GM12878 (cell line): ENCODE data around the gene UVSSA. TPM values are rescaled to one million over a fixed set of nuclear protein-coding genes. Genes with fewer than 3 reads are reported as not detected.

Source experiments
- ATAC-seq: fragments of 200-7000 bp; cut with Tn5 transposase; 3 replicates; pipeline ENCODE4 v1.9.1; 2020; ENCODE audit warnings: mild to moderate bottlenecking, moderate library complexity
- BruUV-seq: library from RNA; stranded (reverse); fragments of 400-500 nt; replicated peaks from 2 replicates; lab custom pipeline; 2021; lab: Mats Ljungman, UMichigan
- CTCF ChIA-PET: fragments of 300-600 bp; sonication (Branson Sonifier 250); formaldehyde crosslinking; extraction: SDS; loops from one replicate; lab custom pipeline; 2021; ENCODE audit warnings: inconsistent platforms; lab: Yijun Ruan, JAX
- POLR2A ChIA-PET: fragments of 350-600 bp; formaldehyde crosslinking; extraction: SDS; loops from one replicate; lab custom pipeline; 2021; ENCODE audit warnings: inconsistent platforms; lab: Charles Lee
- RAD21 ChIA-PET: fragments of 300-600 bp; sonication (Branson Sonifier 250); formaldehyde crosslinking; loops from one replicate; lab custom pipeline; 2023; ENCODE audit warnings: antibody characterized with exemption; ENCODE audit not compliant: unreplicated experiment; lab: Charles Lee
- SMC1A ChIA-PET: fragments of 300-600 bp; sonication (Branson Sonifier 250); formaldehyde crosslinking; loops from one replicate; lab custom pipeline; 2023; ENCODE audit not compliant: unreplicated experiment, uncharacterized antibody; lab: Charles Lee
- DNase-seq: peaks from one replicate; pipeline ENCODE4 v3.0.0-alpha.2; 2011; ENCODE audit warnings: low read depth, low spot score
- FAIRE-seq: peaks from 3 replicates; lab custom pipeline; 2011; peaks lifted over from hg19 to GRCh38; lab: Jason Lieb, UNC
- H2AFZ ChIP-seq: 2 replicates; pipeline ENCODE4 v1.6.0; 2011; ENCODE audit warnings: low read depth, low read length, control low read depth; ENCODE audit not compliant: control insufficient read depth
- H3K27ac ChIP-seq: 2 replicates; pipeline ENCODE4 v1.5.1; 2011; ENCODE audit warnings: control low read depth; ENCODE audit not compliant: control insufficient read depth, insufficient read depth
- H3K27me3 ChIP-seq, 2 experiments: replicated peaks in 1 of 2; 2 replicates each; pipeline versions ENCODE4 v1.6.0 to v1.6.1; 2011; ENCODE audit warnings: low read length in 1 of 2; ENCODE audit not compliant: control insufficient read depth in 2 of 2, insufficient read depth in 2 of 2
- H3K36me3 ChIP-seq, 2 experiments: 2 replicates each; pipeline ENCODE4 v1.5.1; 2011; ENCODE audit warnings: low read length in 1 of 2; ENCODE audit not compliant: control insufficient read depth in 2 of 2, insufficient read depth in 2 of 2
- H3K4me1 ChIP-seq: 2 replicates; pipeline ENCODE4 v1.6.1; 2011; ENCODE audit warnings: mild to moderate bottlenecking, low read length, moderate library complexity, mixed read lengths; ENCODE audit not compliant: control insufficient read depth, insufficient read depth
- H3K4me2 ChIP-seq: 2 replicates; pipeline ENCODE4 v1.6.0; 2011; ENCODE audit warnings: control low read depth; ENCODE audit not compliant: control insufficient read depth, insufficient read depth
- H3K4me3 ChIP-seq: fragments of 200-600 bp; sonication (generic); 2 replicates; pipeline ENCODE4 v1.5.1; 2016
- H3K79me2 ChIP-seq: 2 replicates; pipeline ENCODE4 v1.6.0; 2011; ENCODE audit warnings: low read length; ENCODE audit not compliant: control insufficient read depth, insufficient read depth
- H3K9ac ChIP-seq: 2 replicates; pipeline ENCODE4 v1.8.0; 2011; ENCODE audit warnings: low read length, control low read depth, mixed read lengths; ENCODE audit not compliant: control insufficient read depth, insufficient read depth
- H3K9me3 ChIP-seq: replicated peaks from 3 replicates; pipeline ENCODE4 v1.5.1; 2011; ENCODE audit warnings: mild to moderate bottlenecking, low read length; ENCODE audit not compliant: control insufficient read depth, insufficient read depth
- H4K20me1 ChIP-seq: 2 replicates; pipeline ENCODE4 v1.6.0; 2011; ENCODE audit not compliant: control insufficient read depth, insufficient read depth
- BCL11A ChIP-seq: IDR thresholded peaks from 2 replicates; pipeline ENCODE4 v1.6.1; 2011; ENCODE audit warnings: low read depth, low read length
- MEF2A ChIP-seq: IDR thresholded peaks from 2 replicates; pipeline ENCODE4 v1.6.1; 2011; ENCODE audit warnings: low read depth, mild to moderate bottlenecking, low read length, moderate library complexity; ENCODE audit not compliant: insufficient read depth
- MEF2B ChIP-seq: fragments of 450-650 bp; IDR thresholded peaks from 2 replicates; pipeline ENCODE4 v1.6.1; 2018; ENCODE audit warnings: mild to moderate bottlenecking, moderate library complexity; ENCODE audit not compliant: partially characterized antibody, poor library complexity, severe bottlenecking
- MXI1 ChIP-seq: fragments of 150-350 bp; IDR thresholded peaks from 2 replicates; pipeline ENCODE4 v1.6.1; 2011; ENCODE audit warnings: low read depth, mild to moderate bottlenecking, inconsistent platforms, low read length, improper control_type of control experiment
- NR2C2 ChIP-seq: IDR thresholded peaks from 2 replicates; pipeline ENCODE4 v1.6.1; 2011; ENCODE audit warnings: borderline replicate concordance, low read depth; ENCODE audit not compliant: control insufficient read depth, insufficient read length
- NRF1 ChIP-seq: conservative IDR thresholded peaks from 2 replicates; pipeline ENCODE4 v1.6.1; 2011; ENCODE audit warnings: mild to moderate bottlenecking, low read depth, low read length, improper control_type of control experiment
- RELA ChIP-seq: fragments of 450-650 bp; IDR thresholded peaks from 2 replicates; pipeline ENCODE4 v1.8.0; 2014; ENCODE audit warnings: borderline replicate concordance; ENCODE audit not compliant: partially characterized antibody
- STAT3 ChIP-seq: IDR thresholded peaks from 2 replicates; pipeline ENCODE4 v1.6.1; 2011; ENCODE audit warnings: low read depth, low read length, improper control_type of control experiment
- TCF12 ChIP-seq: IDR thresholded peaks from 2 replicates; pipeline ENCODE4 v1.6.1; 2011; ENCODE audit warnings: low read depth, mild to moderate bottlenecking, low read length
- USF2 ChIP-seq: IDR thresholded peaks from 2 replicates; pipeline ENCODE4 v1.6.1; 2011; ENCODE audit warnings: low read depth, low read length, improper control_type of control experiment, borderline replicate concordance
- YY1 ChIP-seq: IDR thresholded peaks from 2 replicates; pipeline ENCODE4 v1.6.1; 2011; ENCODE audit warnings: low read depth, mild to moderate bottlenecking, low read length
- WGBS: methylation state at CpG from one replicate; pipeline ENCODE4 v1.1.6; 2016; ENCODE audit warnings: low lambda C conversion rate; ENCODE audit not compliant: insufficient replicate concordance, insufficient coverage; ENCODE audit errors: missing lambda C conversion rate; 5-methylcytosine and 5-hydroxymethylcytosine counted together
- in situ Hi-C: fragments of 300-500 bp; cut with MboI; formaldehyde crosslinking; loops from 9 replicates; pipeline ENCODE4 v1.14.3; 2018; ENCODE audit warnings: mixed read lengths
- intact Hi-C: fragments of 100-400 bp; cut with micrococcal nuclease; formaldehyde crosslinking; loops from one replicate; pipeline ENCODE4 v1.14.2; 2022; ENCODE audit not compliant: unreplicated experiment
- polyA plus RNA-seq, 11 experiments: library from polyadenylated mRNA; depleted of rRNA in 4 of 11; unstranded in 6 of 11; stranded (reverse) in 5 of 11; fragments of >200 nt; fragmentation: Nextera tagmentation in 4 of 11; fragmentation: Illumina TruSeq in 1 of 11; extraction: Ambion mirVana in 4 of 11; extraction: Trizol in 1 of 11; gene quantifications; 1 replicate in 1 of 11; 2 replicates in 10 of 11; pipeline versions ENCODE4 v1.2.1 to v1.2.3, GENCODE V29; 2011 to 2016; ENCODE audit warnings: inconsistent platforms in 2 of 11, missing spikeins in 2 of 11, low read depth in 1 of 11
- total RNA-seq, 4 experiments: library from RNA; depleted of rRNA in 3 of 4; stranded (reverse); fragments of >200 nt in 3 of 4; fragmentation: Illumina TruSeq in 1 of 4; extraction: Trizol in 1 of 4; gene quantifications; 2 replicates each; pipeline versions ENCODE4 v1.2.1 to v1.2.3, GENCODE V29; 2013 to 2021

The UVSSA gene
- total and polyA plus RNA-seq, 10 of the 15 experiments (the other 5 are each of a cell fraction or from before 2014, with no cell fraction given): 0.34 to 16.8 (median 3.6) TPM

DNA sequence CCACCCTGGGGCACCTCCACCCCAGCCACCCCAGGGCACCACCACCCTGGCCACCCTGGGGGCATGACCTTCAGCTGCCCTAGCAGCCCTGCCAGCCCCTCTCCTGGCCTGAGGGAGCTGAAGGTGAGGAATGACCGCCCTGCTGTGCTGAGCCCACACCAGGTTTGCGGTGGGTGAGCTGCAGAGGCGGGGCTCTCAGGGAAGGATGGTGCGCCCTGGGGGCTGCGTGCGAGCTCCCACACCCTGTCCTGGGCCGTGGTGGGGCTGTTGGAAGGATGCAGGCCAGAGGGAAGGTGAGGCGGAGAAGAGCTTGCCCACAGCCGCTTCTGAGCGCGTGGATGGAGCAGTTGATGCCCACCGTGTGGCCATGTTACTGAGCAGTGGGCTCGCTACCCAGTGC is 17.7 kb downstream of the UVSSA start:
- 88% methylated on average over 13 of the region's 13 CpGs for WGBS
- H4K20me1 ChIP-seq: no peaks in the 10 kb centered on the region
- no peak overlapping the region for H3K4me2 ChIP-seq
- no peak overlapping the region for H3K4me3 ChIP-seq
- in situ Hi-C loops: no loop called here
- intact Hi-C loops: loop anchor here (5.0 kb wide), 1 partner anchor 337 kb away; no protein-coding TSS in a partner anchor
- no peaks in the 10 kb centered on the region for H3K4me1 ChIP-seq
- no peaks in the 10 kb centered on the region for H3K27me3 ChIP-seq
- H3K27ac ChIP-seq: no peak overlapping the region
- CTCF ChIA-PET: interaction anchor here (0.5 to 0.6 kb wide), 2 partner anchors 218 to 443 kb away, joined by 3 read pairs; no protein-coding TSS in a partner anchor
- no peak overlapping the region for H3K9ac ChIP-seq
- TF ChIP-seq TCF12 (no peak), MEF2A (no peak), YY1 (no peak), STAT3 (no peak), NR2C2 (no peak), MEF2B (no peak), BCL11A (no peak), USF2 (no peak), MXI1 (no peak), RELA (no peak), NRF1 (no peak)
- no peaks in the 10 kb centered on the region for H3K79me2 ChIP-seq
- RAD21 ChIA-PET: no interaction called here
- DNase-seq (no peak), ATAC-seq (no peak), FAIRE-seq (no peak)
- no peak overlapping the region for H2AFZ ChIP-seq
- POLR2A ChIA-PET: no interaction called here
- no peaks in the 10 kb centered on the region for H3K9me3 ChIP-seq
- SMC1A ChIA-PET: no interaction called here
- H3K36me3 ChIP-seq: no peaks in the 10 kb centered on the region
- no TSS peak for BruUV-seq
